Measurements from ENCODE around the gene PON3. TPM values are rescaled to one million over a fixed set of nuclear protein-coding genes. Genes with fewer than 3 reads are reported as not detected.

PON3 gene
- total and polyA plus RNA-seq, 2 of the 13 experiments (the other 11 are each of a cell fraction or from before 2014, with no cell fraction given) = 23.6 to 37.8 TPM

- TF ChIP-seq REST (IDR thresholded peaks at IDR 0.05; ENCODE audit: borderline replicate concordance in 1 of 2, low read depth in 1 of 2, low read length in 2 of 2) (no peak), IKZF5 (CRISPR knock-in tag; IDR thresholded peaks at IDR 0.05) (no peak), CENPBD1 (CRISPR knock-in tag; IDR thresholded peaks at IDR 0.05; ENCODE audit: borderline replicate concordance, low read depth) (no peak), HBP1 (CRISPR knock-in tag; IDR thresholded peaks at IDR 0.05; ENCODE audit: low read depth) (no peak)
Measured at GRCh38 chr7:95411666-95412065, 15.5 kb upstream of the PON3 start (continued).

GRCh38 chr7:95411036-95411435 is 14.9 kb upstream of the PON3 start:
- no peak overlapping the region for H3K4me3 ChIP-seq (replicated peaks in 1 of 3; ENCODE audit: insufficient read depth in 1 of 3, low read depth in 2 of 3, low read length in 3 of 3)
- ATAC-seq (no peak), FAIRE-seq (no peak), DNase-seq (ENCODE audit: low spot score) (no peak)
- H3K4me2 ChIP-seq (ENCODE audit: low read depth, low read length) = no peak overlapping the region
- intact Hi-C loops (cut with micrococcal nuclease; ENCODE audit: unreplicated experiment) (no loop called here), in situ Hi-C loops (cut with HindIII; ENCODE audit: extremely low pct_ligation_motif_present, low pct_unique_long_range_greater_than_20kb) (no loop called here)
- CTCF ChIA-PET (ENCODE audit: low intra/inter-chr PET ratio, low total read pairs) = no interaction called here
- H4K20me1 ChIP-seq (ENCODE audit: insufficient read depth, low read length) = no peaks in the 10 kb centered on the region; the same call in 1 of the 2 replicates
- POLR2A ChIA-PET = interaction anchor here (1.2 to 1.3 kb wide), 2 partner anchors 15 kb away, joined by 3 to 6 read pairs; partner anchors contain the start of gene PON3
- peaks cover 3% of the 10 kb centered on the region for H3K79me2 ChIP-seq (ENCODE audit: insufficient read depth, low read length)
- 98% methylated on average over 3 of the region's 3 CpGs for WGBS (ENCODE audit: low lambda C conversion rate)
- H2AFZ ChIP-seq (ENCODE audit: low read length) = no peak overlapping the region
- H3K27me3 ChIP-seq (ENCODE audit: control insufficient read depth in 1 of 2, insufficient read depth in 2 of 2, low read length in 2 of 2) = no peaks in the 10 kb centered on the region
- H3K36me3 ChIP-seq (replicated peaks in 1 of 2; ENCODE audit: control insufficient read depth in 1 of 2, insufficient read depth in 2 of 2, low read length in 2 of 2) = peaks cover 7 to 75% of the 10 kb centered on the region in 2 experiments
- no peak overlapping the region for H3K27ac ChIP-seq (ENCODE audit: extremely low read length, insufficient read depth, low read length)
- H3K9ac ChIP-seq (ENCODE audit: insufficient read depth, low read depth, low read length) = no peak overlapping the region
- no TSS peak for BruUV-seq (replicated peaks)
- no peaks in the 10 kb centered on the region for H3K9me3 ChIP-seq (ENCODE audit: low read length)
- H3K4me1 ChIP-seq (ENCODE audit: insufficient read depth, low read length) = peaks cover 15% of the 10 kb centered on the region
- TF ChIP-seq FOXC1 (CRISPR knock-in tag; IDR thresholded peaks at IDR 0.05; ENCODE audit: borderline replicate concordance) (no peak), MAFK (conservative IDR thresholded peaks at IDR 0.05 in 1 of 2, IDR thresholded peaks at IDR 0.05 in 1 of 2; ENCODE audit: low read length in 2 of 2) (no peak), ZNF790 (CRISPR knock-in tag; IDR thresholded peaks at IDR 0.05; ENCODE audit: borderline replicate concordance) (no peak), STAT6 (CRISPR knock-in tag; IDR thresholded peaks at IDR 0.05; ENCODE audit: borderline replicate concordance) (no peak)

Data from HepG2 (cell line).